ENCODE measurements around the gene KDM5B.
"Not testable (repeated sequence)": the region's sequence is repeated elsewhere in the genome, so short reads cannot be mapped to it uniquely, and the experiment has no call there.

GRCh38 chr1:202744770-202745169 is 63.5 kb downstream of the KDM5B start:
- not testable (repeated sequence) for TF ChIP-seq EP300 (IDR thresholded peaks at IDR 0.05; ENCODE audit: borderline replicate concordance in 1 of 2, low read depth in 1 of 2, low read length in 1 of 2); RCOR1 (IDR thresholded peaks at IDR 0.05; ENCODE audit: low read length); CTCF (IDR thresholded peaks at IDR 0.05); EZH2phosphoT487 (IDR thresholded peaks at IDR 0.05; ENCODE audit: borderline replicate concordance, low read depth); MEF2A (IDR thresholded peaks at IDR 0.05; ENCODE audit: borderline replicate concordance, low read depth)
